Activated CD4-positive, CD25-positive, alpha-beta regulatory T cell treated with anti-CD3 and anti-CD28 coated beads, Interleukin-2, amount 50 U/mL, for 24 hours (primary cell): ENCODE results near the gene STOX2.

Experiments
- ATAC-seq, 2 donors: fragments of 150-1000 bp; cut with Tn5 transposase; one replicate each; pipeline ENCODE4 v1.10.0; 2021; ENCODE audit warnings: mild to moderate bottlenecking in 1 of 2, moderate library complexity in 1 of 2

STOX2 gene

DNA sequence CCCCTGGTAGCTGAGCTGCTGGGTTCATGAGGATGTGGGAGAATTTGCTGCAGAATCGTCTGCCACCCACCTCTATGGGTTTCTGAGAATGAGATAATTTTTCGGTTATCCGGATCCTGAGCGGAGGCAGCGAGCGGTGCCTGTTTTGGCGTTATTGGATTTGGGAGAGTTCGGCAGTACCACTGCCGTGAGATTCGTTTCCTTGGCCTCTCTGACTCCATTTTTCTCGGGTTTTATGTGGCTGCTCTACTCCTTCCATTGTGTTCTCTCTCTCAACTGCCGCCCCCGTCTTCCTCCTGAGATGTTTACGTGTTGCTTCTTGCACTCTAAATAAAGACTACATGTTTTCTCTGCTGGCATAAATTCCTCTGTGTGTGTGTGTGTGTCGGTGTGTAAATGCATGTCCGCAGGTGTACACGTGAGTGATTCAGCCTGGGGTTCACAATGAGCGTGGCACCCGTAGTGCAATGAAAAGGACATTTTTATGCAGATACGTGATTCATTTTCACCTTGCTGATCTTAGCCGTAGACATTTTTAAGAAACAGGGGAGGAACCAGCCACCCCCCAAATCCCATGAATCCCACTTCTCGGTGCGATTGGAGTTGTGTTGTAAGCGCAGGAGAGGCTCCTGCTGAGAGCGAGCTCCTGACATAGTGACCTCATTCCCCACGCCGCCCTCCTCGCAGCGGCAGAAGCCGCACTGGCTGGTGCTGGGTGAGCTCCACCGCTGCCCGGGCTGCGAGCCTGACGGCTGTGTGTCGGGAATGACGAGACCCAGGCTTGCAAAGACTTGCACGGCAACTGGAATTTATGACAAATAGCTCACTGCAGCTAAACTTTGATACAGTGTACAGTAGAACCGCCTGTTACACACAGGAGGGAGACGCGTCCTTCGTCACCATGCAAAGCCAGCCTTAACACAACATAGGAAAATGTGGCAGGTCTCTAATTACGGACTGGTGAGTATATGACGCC is 82.2 kb downstream of the STOX2 start:
- no peak for ATAC-seq

DNA sequence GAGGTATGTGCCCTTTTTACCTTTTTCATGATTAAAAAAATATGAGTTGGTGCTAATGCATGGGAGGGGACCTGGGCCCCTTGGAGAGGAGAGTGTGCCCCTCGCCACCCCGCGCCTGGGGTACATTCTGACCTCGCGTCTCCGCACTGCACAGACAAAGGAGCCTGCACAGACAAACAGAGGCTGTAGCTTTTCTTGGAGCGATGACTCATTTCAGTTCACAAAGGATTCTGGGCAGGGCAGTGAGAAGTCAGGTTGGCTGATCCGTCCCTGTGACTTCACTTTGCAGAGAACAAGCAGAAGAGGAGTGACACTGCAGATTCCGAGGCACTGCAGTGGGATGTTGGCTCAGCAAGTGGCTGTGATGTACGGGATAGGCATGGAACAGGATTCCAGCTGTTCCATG is 82.9 kb downstream of the STOX2 start:
- no peak for ATAC-seq

DNA sequence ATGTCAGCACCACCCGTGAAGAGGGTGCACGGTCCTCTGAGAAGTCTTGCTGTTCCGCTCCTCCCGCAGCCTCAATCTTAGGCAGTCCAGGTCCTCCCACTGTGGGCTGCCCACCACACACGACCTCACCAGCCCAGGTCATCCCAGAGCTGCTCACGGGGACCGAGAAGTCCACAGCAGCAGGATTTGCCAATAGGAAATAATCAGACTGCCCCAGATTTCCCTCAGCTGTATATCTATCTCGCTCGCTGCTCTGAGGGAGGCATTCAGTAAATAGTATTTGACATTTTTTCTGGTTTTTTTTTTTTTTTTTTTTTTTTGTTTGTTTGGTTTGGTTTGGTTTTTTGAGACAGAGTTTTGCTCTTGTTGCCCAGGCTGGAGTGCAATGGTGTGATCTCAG is 83.8 kb downstream of the STOX2 start:
- no peak for ATAC-seq

DNA sequence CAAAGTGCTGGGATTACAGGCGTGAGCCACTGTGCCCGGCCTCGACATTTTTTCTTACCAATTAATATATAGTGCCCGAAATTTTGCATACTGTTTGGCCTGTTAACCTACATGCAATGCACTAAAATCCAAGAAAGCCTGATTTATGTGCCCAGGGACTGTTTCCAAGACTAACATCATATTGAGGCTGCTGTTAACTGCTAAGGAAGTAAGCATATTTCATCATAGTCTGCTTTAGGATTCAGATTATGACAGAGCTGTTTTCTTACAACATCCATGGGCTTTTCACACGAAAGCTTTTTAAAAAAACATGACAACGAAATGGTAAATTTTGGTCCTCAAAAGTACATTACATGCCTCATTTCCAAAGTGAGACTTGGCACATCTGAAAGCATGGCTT is 84.4 kb downstream of the STOX2 start:
- ATAC-seq = no peak

DNA sequence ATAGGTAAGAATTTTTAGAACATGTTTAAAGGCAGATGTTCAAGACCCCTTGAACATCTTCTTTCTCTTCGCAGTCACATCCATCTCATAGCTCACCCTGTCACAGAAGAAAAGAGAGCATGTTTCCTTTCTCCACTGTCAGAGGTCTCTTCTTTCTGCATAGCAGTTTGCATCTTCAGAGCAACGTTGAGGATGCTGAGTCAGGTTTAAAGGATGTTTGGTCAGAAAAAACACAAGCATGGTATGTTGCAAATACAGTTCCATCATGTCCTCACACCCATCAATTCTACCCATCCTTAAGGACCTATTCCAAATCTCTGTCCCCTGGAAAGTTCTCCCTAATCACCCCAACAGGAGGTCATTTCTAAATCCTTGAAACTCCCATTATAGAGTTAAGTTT is 84.8 kb downstream of the STOX2 start:
- ATAC-seq = no peak

DNA sequence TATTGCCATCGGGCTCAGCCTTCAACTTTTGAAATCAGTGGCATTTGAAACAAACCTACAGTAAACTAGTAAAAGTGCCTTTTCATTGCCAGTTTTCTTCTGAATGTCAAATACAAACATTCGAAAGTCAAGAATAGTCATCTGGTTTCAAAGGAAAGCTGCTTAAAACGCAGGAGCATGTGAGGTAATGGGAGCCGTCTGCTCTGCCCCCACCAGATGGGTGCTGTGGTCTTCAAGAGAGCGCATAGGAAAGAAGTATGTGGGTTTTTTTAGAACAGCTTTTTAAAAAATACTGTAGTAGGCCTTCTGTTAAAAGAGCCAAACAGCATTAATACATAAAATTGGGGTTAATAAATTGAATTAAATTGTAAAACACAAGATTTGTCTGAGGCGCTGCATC is 88.6 kb downstream of the STOX2 start:
- no peak for ATAC-seq

DNA sequence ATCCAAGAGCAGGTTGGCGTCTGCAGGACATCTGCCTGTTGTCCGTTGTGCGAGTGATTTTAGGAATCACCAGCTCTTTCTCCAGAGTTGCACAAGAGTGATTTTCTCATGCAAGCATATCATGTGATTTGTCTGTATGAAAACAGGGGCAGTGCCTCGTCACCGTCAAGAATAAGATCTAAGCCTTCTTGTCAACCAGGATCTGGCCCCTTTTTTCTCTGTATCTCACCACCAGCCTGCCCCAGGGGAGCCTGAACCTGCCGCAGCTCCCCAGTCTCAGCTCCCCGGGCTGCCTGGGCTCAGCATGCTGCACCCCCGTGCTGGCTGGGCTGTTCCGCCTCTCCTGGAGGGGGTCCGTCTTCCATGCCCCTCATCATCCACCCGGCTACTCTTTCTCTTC is 90.5 kb downstream of the STOX2 start:
- no peak for ATAC-seq

DNA sequence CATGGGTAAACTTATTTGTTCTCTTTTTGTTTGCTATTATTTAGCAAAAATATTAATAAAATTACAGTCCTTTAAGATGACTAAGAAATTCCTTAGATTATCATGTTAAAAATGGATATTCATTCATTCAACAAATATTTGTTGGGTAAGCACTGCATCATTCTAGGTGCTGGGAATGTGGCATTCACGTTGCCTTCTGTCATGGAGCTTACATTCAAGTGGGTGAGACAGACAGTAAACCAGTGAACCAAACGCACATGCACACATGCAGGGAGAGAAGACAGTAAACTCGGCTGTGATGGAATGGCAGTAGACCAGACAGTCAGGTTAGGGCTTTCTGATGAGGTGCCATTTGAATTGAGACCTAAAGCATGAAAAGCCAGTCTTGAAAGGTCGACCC is 91.8 kb downstream of the STOX2 start:
- no peak for ATAC-seq

DNA sequence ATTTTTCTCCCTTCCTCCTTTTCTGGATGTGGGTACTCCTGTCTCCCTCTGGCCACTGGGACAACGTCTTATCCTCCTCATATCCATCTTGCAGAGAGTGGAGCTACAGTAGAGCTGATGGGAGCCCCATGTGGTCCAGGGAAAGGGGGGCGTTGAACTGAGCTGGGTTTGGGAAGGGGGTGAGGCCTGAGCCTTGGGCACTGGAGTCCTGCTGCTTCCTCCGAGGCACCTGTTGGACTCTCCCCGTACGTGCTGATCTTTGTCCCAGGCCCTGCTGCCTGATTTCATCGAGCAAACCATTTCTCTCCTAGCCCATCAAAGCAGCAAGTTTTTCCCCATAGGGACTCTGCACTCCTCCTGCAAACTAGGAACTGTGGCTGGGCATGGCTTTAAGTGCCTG is 94.3 kb downstream of the STOX2 start:
- no peak for ATAC-seq

DNA sequence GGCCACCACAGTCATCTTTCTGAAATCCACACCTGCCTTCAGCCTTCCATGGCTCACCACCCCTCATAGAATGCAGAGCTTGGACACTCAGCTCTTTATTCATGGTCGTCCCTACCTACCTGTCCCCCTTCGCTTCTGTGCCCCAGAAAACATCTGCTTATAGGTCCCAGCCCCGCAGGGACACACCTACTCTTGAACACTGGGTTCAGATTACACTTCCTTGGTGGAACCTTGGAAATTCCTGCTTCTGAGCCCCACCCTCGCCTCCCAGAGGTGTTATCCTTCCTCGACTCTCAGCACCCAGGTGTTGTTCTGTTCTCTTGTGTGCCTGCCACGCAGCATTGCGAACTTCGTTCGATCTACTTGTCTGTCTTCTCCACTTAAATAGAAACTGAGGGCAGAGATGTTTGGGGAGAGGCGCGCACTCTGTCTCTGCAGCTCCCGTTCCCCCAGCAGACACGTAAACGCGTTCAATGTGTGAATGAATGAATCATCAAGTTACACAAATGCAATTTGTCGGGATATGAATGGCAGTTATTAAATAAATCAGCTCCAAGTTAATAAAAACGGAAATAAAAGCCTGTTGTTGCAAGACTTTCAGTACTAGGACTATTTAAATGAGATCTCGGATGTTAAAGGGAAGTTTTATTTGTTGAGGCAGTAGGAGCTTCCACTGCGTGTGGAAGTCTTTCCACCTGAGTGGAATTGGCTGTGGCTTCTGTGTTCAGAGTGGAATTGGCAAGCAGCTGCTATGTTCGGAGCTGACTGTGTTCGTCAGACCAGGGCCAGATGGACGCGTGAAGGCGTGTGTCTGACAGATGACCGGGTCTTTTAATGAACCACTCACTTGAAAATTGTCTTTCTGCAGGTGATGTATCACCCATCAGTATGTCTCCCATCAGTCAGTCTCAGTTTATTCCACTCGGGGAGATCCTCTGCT is 95.6 kb downstream of the STOX2 start:
- ATAC-seq = no peak

DNA sequence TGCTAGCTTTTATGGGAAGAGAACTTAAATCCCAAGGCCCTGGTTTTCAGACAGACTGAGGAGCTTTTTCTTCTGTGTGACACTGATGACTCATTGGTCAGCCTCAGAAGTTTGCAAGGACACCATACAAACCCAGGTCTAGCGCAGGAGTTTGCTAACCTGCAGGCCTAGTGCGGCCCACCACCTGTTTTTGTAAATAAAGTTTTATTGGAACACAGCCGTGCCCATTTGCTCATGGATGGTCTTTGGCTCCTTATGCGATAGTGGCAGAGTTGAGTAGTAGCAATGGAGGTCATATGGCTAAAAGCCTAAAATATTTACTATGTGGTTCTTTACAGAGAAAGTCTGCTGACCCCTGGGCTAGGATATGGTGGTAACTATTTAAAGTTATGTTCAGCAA is 98.3 kb downstream of the STOX2 start:
- no peak for ATAC-seq

DNA sequence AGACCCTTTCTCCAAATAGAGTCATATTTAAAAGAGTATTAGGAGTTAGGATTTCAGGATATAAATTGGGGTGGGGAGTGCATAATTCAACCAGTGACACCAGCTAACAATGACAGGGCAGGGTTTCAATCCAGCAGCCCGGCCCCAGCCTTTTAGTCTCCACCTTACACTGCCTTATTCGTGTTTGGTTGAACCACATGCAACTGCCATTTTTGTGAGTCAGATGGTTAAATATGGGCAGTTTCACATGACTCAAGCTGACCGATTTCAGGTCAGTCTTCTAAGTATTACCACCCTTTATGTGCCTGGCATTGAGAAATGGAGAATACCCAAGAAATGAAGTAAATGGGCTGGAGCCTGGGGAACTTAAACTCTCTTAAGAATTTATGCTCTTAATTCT is 102.8 kb downstream of the STOX2 start:
- ATAC-seq = no peak

DNA sequence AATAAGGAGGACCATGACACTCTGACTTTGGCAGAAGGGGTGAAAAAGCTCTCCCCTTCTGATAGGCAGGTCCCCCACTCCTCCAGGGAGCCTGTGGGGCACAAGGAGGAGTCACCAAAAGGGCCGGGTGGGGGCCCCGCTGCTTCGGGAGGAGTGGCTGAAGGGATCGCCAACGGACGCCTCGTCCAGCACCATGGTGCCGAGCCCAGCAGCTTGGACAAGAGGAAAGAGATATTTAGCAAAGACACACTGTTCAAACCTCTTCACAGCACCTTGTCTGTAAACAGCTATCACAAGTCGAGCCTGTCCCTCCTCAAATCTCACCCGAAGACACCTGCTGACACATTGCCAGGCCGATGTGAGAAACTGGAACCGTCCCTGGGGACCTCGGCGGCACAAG is 105.6 kb downstream of the STOX2 start:
- ATAC-seq = no peak

DNA sequence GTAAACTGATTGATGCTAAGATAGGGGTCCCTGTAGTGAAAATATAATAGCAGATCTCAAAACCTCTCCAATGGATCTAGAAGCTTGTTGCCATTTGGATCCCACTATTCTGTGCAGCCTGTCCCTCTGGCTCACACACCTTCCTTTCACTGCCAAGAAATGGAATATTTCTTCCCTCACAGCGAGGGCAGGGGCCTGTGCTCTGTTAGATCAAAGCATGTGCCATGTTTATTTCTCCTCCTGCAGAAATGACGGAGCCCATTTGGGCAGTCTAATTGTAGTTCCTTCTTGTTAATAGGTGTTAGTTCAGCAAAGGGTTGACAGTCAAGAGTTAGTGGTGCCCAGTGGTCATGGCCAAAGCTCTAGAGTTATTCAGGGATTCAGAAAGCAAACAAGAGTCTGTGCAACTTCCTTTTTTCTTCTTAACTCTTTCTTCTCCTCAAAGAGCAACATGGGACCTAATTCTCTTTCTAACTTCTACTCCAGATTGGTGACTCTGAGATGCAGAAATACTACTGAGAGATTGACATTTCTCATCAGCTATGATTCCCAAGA is 106.8 kb downstream of the STOX2 start:
- ATAC-seq = no peak

DNA sequence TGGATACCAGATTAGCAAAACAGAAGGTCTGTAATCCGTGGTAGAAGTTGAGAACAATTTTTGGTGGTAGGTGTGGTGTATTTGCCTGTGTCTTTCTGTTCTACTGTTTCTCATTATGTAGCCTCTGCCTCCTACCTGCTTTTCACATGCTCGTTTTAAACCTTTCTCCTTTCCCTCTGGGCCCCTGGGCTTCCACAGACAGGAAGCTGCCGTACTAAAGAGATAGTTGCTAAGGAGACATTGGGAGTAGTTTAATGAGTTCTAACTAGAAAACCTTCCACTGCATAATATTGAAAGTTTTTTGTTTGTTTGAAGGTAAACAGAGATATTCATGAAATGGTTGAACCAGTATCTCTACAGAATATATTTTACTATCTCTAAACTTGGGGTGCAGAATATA is 107.8 kb downstream of the STOX2 start:
- no peak for ATAC-seq

DNA sequence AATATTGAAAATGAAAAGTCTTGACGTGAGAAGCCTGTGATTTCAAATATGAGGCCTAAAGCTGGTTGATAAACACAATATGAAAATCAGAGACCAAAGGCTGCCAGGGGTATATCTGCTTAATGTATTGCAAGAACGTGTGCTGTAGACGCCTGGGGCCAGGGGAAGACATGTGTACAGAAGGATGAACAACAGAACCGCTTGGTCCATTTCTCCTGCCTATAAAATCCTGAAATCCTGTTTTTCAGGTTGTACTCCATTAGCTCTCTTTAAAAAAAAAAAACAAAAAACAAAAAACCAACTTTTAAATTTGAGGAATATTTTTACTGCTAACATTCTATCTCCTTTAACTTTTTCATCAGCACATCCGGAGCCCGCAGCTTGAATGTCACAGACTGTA is 109.2 kb downstream of the STOX2 start:
- no peak for ATAC-seq

DNA sequence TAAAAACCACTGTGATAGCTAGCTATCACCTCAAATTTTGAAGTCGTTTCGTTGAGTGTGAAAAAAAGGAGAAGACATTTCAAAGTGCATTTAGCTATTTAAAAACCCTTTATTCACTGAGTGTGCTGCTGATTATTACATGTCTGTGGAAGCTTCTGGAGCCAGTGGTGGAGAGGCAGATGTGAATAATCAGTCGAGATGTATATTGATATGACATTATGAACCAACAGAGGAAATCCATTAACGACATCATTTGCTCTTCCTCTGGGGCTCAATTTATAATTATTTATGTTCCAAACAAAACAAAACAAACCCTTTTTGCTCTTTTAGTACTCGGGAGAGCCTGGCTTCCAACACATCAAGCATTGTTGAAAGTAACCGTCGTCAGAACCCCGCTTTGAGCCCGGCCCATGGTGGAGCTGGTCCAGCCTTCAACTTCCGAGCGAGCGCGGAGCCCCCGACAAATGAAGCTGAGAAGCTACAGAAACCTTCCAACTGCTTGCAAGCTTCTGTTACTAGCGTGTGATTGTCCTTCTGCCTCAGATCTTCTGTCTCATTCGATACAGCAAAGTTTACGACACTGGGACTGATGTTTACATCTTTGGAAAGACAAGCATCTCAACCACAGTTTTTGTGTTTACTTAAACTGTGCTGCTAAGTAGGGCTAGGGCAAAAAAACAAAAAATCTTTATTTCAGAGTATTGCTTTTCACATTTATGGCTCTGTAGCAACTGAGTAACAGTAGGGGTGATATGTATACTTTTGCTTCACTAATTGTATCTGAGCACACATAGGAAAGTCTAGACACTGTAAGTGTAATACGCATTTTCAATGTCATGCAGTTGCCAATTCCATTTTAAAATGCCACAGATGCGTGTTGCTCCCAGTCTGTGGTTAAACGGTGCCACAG is 111.9 kb downstream of the STOX2 start:
- no peak for ATAC-seq

DNA sequence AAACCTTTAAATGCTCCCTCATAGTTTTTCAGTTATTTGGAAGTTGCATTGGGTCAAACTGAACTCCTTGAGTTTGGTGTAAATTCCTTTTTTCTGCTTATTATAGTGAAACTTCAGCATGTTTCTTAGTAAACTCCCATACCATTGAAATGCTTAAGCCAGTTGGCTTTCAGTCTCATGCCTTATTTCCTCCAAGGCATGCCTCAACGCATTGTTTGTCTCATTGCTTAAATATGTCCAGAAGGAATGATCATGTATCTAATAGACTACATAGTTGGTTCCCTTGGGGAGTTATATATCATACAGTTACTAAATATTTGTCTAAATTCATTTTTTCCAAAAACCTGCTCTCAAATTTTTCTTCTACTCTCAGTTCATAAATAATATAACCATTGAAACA is 114.0 kb downstream of the STOX2 start:
- no peak for ATAC-seq

DNA sequence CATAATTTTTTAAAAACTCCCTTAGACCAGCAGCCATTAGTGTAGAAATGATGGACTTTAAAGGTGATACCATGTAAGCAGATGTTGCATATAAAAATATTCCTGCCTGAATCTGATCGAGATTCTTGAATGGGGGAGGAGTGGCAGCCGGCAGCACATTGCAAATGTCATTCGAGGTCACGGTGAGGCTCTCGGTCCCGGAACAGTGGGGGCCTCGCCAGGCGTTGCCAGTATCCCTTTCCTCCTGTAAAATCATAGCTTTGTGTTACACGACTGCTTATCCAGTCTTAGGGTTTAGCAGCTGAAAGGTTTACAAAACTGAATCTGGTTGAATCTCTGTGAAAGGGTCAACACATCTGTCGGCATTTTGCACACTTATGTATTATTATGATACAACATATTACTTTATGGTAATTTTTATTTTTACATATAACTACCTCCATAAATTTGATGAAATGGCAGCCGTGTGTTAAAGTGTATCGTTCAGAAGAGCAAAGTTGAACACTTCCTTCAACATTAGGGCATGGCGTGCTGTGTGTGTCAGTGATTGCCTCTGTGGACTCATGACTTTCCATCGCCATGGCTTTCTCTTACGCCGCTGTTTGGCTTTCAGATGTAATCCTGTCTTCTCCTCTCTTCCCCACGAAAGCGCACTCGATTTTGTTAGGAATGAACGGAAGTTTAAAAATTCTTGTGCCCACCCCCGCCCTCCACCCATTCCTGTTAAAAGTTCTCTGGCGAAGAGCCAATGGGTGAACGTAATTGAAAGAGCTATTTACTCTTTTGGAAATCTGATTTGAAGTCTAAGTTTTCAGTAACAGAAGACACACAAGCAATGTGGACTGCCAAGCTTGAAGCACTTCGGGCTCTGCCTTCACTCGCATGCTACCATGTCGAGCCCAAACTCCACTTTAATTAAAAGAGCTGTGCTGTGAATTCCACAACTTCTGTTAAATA is 114.8 kb downstream of the STOX2 start:
- no peak for ATAC-seq

DNA sequence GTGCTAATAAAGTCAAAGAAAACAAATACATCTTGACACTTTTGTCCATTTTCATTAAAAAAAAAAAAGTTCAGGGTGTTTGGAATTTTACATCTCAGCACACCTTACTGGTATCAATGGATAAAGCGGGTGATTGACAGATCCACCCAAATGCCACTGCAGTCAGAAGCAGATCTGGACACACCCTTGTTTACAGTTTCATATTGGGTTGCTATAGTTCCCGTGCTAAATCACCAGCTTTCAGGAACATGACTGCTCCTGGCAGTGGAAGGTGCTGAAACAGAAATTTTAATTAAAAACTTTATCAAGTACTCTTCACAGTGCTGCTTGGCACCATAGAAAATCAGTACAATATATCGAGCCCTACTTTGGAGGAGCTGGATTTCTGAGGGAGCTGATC is 116.3 kb downstream of the STOX2 start:
- no peak for ATAC-seq
